Measurements from ENCODE around the gene SEC23IP.

DNA sequence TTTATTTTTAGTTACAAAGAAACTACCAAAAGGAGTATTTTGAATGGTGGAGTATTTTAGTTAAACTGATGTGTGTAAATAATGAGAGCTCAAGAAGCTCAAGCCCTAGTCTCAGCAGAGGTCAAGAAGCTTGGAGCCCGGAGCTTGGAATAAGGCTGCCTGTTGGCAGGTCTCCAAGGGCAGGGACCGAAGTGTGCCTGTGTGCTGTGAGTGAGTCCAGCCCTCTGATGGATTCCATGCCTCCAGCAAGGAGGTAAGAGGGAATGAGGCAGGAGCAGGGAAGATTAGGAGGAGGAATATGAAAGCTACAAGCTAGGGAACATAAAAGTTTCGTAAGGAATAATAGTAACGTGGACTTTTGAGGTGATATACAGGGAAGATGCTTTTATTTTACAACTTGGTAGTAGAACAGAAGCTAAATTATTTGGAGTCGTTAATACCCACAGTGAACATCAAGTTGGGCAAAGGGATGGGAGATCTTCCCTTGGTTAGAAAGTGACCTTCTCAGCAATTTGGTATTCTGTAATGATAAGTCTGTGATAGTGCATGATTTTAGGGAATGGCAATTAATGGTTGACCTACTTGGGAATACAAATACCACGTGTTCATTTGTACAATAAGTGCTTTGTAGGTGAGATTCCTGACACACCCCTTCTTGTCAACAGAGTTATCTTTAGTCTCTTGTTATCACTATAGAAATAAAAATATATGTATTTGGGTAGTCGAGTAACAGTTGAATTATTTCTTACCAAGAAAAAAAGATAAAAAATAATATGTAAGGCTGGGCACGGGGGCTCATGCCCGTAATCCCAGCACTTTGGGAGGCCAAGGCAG, 4.6 kb downstream of the SEC23IP start:
- TF ChIP-seq CTCF (IDR thresholded peaks at IDR 0.05) (no peak), POLR2A (IDR thresholded peaks at IDR 0.05) (no peak)
